Naive thymus-derived CD8-positive, alpha-beta T cell (primary cell): Measurements from ENCODE around the gene OSGEP. TPM values are rescaled to one million over a fixed set of nuclear protein-coding genes. Genes with fewer than 3 reads are reported as not detected.
"Not testable (repeated sequence)": the region's sequence is repeated elsewhere in the genome, so short reads cannot be mapped to it uniquely, and the experiment has no call there.

ENCODE experiments used
- ATAC-seq, 2 donors: fragments of 150-1000 bp; cut with Tn5 transposase in 1 of 2; sonication (Bioruptor Pico), chemical (Tn5 transposase) in 1 of 2; 1 replicate in 1 of 2; 2 replicates in 1 of 2; pipeline ENCODE4 v1.10.0; 2021; ENCODE audit warnings: mild to moderate bottlenecking in 2 of 2, moderate library complexity in 2 of 2
- POLR2A ChIA-PET: fragments of 350-600 bp; sonication (Branson Sonifier 250); formaldehyde crosslinking; loops from one replicate; lab custom pipeline; 2021; ENCODE audit warnings: antibody characterized with exemption; lab: Charles Lee
- DNase-seq, 10 donors: peaks; one replicate each; pipeline versions ENCODE4 v3.0.0 to v3.0.0-alpha.2; 2020 to 2022
- H3K27ac Mint-ChIP-seq, 10 donors: one replicate each; pipeline ENCODE4 v1.8.0; 2020 to 2022; ENCODE audit warnings: mild to moderate bottlenecking in 10 of 10, mixed read lengths in 10 of 10, moderate library complexity in 4 of 10, inconsistent platforms in 1 of 10
- H3K27me3 Mint-ChIP-seq, 5 donors: one replicate each; pipeline ENCODE4 v1.8.0; 2021 to 2022; ENCODE audit warnings: mixed read lengths in 5 of 5
- H3K36me3 Mint-ChIP-seq, 3 donors: one replicate each; pipeline ENCODE4 v1.8.0; 2020 to 2022; ENCODE audit warnings: mixed read lengths in 3 of 3, mild to moderate bottlenecking in 2 of 3, inconsistent platforms in 1 of 3
- H3K4me1 Mint-ChIP-seq, 4 donors: one replicate each; pipeline ENCODE4 v1.8.0; 2021 to 2022; ENCODE audit warnings: mixed read lengths in 4 of 4
- H3K4me3 Mint-ChIP-seq, 10 donors: one replicate each; pipeline ENCODE4 v1.8.0; 2020 to 2022; ENCODE audit warnings: mild to moderate bottlenecking in 10 of 10, mixed read lengths in 10 of 10, moderate library complexity in 6 of 10, inconsistent platforms in 1 of 10
- H3K9me3 Mint-ChIP-seq, 9 donors: one replicate each; pipeline ENCODE4 v1.8.0; 2020 to 2022; ENCODE audit warnings: mixed read lengths in 9 of 9, mild to moderate bottlenecking in 3 of 9, inconsistent platforms in 1 of 9, moderate library complexity in 1 of 9
- polyA plus RNA-seq, 3 donors: library from polyadenylated mRNA; unstranded; fragments of 300-500 nt; fragmentation: Illumina TruSeq; gene quantifications; one replicate each; pipeline ENCODE4 v1.2.3, GENCODE V29; 2021
- total RNA-seq, 8 experiments: library from RNA in 2 of 8; stranded (reverse) in 2 of 8; gene quantifications; one replicate each; pipeline ENCODE4 v1.2.3 and lab custom pipeline; 2021 to 2026

OSGEP gene
- total and polyA plus RNA-seq, 5 experiments from 2014 or later, result 38.8 to 89.2 (median 43.3) TPM

- H3K36me3 Mint-ChIP-seq, result peaks cover 0 to 14% (median 4%) of the 10 kb centered on the region in 3 donors
- H3K9me3 Mint-ChIP-seq, H3K27ac Mint-ChIP-seq, ATAC-seq, DNase-seq, POLR2A ChIA-PET, H3K27me3 Mint-ChIP-seq, H3K4me3 Mint-ChIP-seq: not testable (repeated sequence)
- peaks cover 22 to 33% (median 31%) of the 10 kb centered on the region in 4 donors for H3K4me1 Mint-ChIP-seq
These were observed 11.0 kb downstream of the OSGEP start for GRCh38 chr14:20443650-20444049.

DNA sequence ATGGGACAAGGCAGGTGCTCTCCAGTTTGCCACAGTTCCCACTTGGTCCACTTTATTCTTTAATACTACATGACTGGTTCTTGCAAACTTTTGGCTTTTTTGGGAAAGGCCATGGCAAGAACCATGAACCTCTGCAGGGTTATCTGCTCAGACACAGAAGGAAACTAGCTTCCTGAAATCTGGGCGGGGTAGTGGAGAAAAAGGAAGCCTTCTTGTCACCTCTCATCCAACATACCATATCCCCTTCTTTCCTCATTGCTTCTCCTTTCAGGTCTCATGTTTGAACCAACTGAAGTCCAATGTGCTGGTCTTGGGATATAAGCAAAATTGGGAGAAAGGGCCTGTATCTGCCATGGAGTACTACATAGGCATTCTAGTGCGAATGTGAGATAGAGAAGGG is 13.2 kb downstream of the OSGEP start:
- peaks cover 22 to 44% (median 31%) of the 10 kb centered on the region in 4 donors for H3K4me1 Mint-ChIP-seq
- H3K27me3 Mint-ChIP-seq, result no peaks in the 10 kb centered on the region
- DNase-seq (no peak), ATAC-seq (no peak)
- peak overlapping the region; percentile 88 to 98 (median 94) for H3K27ac Mint-ChIP-seq
- no peaks in the 10 kb centered on the region for H3K9me3 Mint-ChIP-seq
- peak overlapping the region in 8 of 10 donors; percentile 7 to 87 (median 76) for H3K4me3 Mint-ChIP-seq
- peaks cover 0 to under 1% (median 0%) of the 10 kb centered on the region in 3 donors for H3K36me3 Mint-ChIP-seq
- POLR2A ChIA-PET, result interaction anchor here (1.7 to 3.1 kb wide), 6 partner anchors 12 to 28 kb away, joined by 4 to 24 read pairs (median 16); partner anchors contain the start of genes APEX1, OSGEP, PIP4P1 and PNP

DNA sequence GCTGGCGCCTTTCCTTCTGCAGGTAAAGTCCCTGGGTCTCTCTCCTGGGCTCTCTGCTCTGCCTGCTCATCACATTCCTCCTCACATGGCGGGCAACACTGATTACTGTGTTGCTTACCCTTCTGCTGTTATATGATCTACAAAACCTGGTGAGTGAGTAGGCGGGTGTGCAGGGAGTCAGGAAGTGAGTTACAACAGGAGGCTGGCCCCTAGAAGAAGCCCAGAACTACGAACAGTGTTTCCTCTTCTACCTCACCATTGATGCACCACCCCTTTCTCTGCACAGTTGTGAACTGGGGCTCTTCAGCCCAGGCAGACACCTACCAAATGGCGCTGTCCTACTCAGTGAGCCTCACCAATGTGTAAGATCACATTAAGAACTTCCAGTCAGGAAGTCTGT is 13.7 kb downstream of the OSGEP start:
- Mint-ChIP-seq H3K4me1 (peaks cover 22 to 44% (median 31%) of the 10 kb centered on the region in 4 donors), H3K4me3 (peak overlapping the region; percentile 70 to 87 (median 82)), H3K9me3 (no peaks in the 10 kb centered on the region), H3K36me3 (no peaks in the 10 kb centered on the region), H3K27me3 (no peaks in the 10 kb centered on the region), H3K27ac (peak overlapping the region; percentile 88 to 98 (median 94))
- ATAC-seq, result peak; percentile 96 to 98
- peak in 9 of 10 donors; percentile 12 to 79 (median 47) for DNase-seq
- POLR2A ChIA-PET, result interaction anchor here (1.1 to 3.1 kb wide), 6 partner anchors 12 to 28 kb away, joined by 3 to 24 read pairs (median 16); partner anchors contain the start of genes APEX1, OSGEP, PIP4P1 and PNP

GRCh38 chr14:20440465-20440864 is 14.1 kb downstream of the OSGEP start:
- Mint-ChIP-seq H3K4me1 (peaks cover 22 to 44% (median 31%) of the 10 kb centered on the region in 4 donors), H3K9me3 (no peaks in the 10 kb centered on the region), H3K36me3 (no peaks in the 10 kb centered on the region), H3K27me3 (no peaks in the 10 kb centered on the region), H3K4me3 (peak overlapping the region; percentile 70 to 87 (median 82)), H3K27ac (peak overlapping the region; percentile 88 to 98 (median 94))
- ATAC-seq (no peak), DNase-seq (no peak)
- POLR2A ChIA-PET, result interaction anchor here (0.7 to 3.1 kb wide), 6 partner anchors 11 to 29 kb away, joined by 3 to 24 read pairs (median 16); partner anchors contain the start of genes APEX1, OSGEP, PIP4P1 and PNP

DNA sequence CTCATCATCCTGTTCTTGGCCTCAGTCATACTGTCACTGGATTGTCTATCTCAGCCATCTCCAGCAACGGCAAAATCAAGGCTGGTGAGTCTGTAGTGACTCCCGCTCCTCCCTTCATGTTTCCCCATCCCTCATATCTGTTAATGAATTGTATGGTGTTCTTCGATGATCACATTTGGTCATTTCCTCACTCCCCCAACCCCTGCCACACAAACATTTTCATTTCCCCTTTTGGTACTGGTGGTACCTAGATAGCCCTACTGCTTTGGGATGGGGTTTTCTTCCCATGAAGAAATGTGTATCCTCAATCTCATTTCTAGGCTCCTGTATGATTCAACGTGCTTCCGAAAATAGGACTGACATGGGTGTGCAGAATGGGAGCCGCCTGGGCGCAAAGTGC is 15.9 kb downstream of the OSGEP start:
- H3K36me3 Mint-ChIP-seq, result no peaks in the 10 kb centered on the region
- H3K27me3 Mint-ChIP-seq, result no peaks in the 10 kb centered on the region
- ATAC-seq, result no peak
- peak overlapping the region in 4 of 10 donors; percentile 5 to 73 (median 60) for H3K27ac Mint-ChIP-seq
- H3K4me1 Mint-ChIP-seq, result peaks cover 22 to 44% (median 31%) of the 10 kb centered on the region in 4 donors
- H3K4me3 Mint-ChIP-seq, result no peak overlapping the region
- H3K9me3 Mint-ChIP-seq, result no peaks in the 10 kb centered on the region
- DNase-seq, result no peak
- POLR2A ChIA-PET, result no interaction called here

DNA sequence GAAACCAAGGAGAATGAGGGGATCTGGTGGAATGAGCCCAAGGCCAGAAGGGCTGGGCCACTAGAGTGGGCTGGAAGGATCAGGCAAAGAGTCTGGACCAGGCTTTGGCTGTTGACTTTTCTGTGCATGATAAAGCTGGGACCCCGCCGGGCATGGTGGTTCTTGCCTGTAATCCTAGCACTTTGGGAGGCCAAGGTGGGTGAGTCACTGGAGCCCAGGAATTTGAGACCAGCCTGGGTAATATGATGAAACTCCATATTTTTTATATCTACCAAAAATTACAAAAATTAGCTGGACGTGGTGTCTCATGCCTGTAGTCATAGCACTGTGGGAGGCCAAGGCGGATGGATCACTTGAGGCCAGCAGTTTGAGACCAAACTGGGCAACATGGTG is 18.3 kb downstream of the OSGEP start:
- Mint-ChIP-seq H3K36me3 (no peaks in the 10 kb centered on the region), H3K27ac (peak overlapping the region in 2 of 10 donors; percentile 11 to 68), H3K27me3 (no peaks in the 10 kb centered on the region), H3K4me3 (no peak overlapping the region), H3K4me1 (peaks cover 15 to 36% (median 21%) of the 10 kb centered on the region in 4 donors), H3K9me3 (no peaks in the 10 kb centered on the region)
- ATAC-seq (no peak), DNase-seq (no peak)
- POLR2A ChIA-PET, result no interaction called here

DNA sequence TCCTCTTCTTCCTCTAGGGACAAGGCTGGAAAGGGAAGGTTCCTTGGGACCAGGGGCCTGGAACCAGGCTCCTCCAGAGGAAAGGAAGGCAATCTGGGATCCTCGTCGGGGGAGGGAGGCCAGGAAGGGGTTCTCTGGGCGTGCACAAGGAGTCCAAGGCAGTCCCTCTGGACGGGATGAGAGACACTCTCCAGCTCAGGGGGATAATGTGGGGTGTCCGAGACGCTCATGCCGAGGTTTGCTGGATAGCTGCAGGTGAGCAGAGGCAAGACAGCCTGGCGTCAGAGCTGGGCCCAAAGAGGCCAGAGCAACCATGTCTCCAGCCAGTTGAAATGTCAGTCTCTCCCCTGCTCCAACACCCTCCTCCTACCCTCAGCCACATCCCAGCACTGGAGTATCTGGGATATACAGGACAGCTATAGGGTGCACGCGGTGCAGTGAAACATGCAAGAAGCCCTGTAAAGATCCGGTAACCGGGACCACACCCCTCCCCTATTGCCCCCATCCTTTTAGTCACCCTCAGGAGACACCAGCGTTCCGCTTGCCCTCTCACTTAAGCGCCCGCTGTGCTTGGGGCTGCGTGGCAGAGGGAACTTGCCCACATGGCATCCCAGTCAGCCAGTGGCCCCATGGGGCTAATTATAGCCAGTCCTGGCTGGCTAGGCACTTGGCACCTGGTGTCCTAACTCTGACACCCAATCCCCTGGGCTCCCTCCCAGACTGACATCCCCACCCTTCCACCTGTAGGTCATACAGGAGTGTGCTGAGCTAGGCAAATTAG is 18.8 kb downstream of the OSGEP start, which contains the start of gene KLHL33:
Gene KLHL33 (minus strand): TSS at position 585 of the 781 bp plus-strand sequence. CDS start 355 bp downstream, at position 230.
- ATAC-seq (no peak), DNase-seq (no peak)
- no peaks in the 10 kb centered on the region for H3K9me3 Mint-ChIP-seq
- H3K4me1 Mint-ChIP-seq, result peaks cover 11 to 30% (median 16%) of the 10 kb centered on the region in 4 donors
- H3K27me3 Mint-ChIP-seq, result no peaks in the 10 kb centered on the region
- H3K36me3 Mint-ChIP-seq, result no peaks in the 10 kb centered on the region
- H3K4me3 Mint-ChIP-seq, result no peak within 1 kb of the TSS
- peak within 1 kb of the TSS in 3 of 10 donors; percentile 11 to 68 (median 56) for H3K27ac Mint-ChIP-seq
- POLR2A ChIA-PET, result no interaction called here

DNA sequence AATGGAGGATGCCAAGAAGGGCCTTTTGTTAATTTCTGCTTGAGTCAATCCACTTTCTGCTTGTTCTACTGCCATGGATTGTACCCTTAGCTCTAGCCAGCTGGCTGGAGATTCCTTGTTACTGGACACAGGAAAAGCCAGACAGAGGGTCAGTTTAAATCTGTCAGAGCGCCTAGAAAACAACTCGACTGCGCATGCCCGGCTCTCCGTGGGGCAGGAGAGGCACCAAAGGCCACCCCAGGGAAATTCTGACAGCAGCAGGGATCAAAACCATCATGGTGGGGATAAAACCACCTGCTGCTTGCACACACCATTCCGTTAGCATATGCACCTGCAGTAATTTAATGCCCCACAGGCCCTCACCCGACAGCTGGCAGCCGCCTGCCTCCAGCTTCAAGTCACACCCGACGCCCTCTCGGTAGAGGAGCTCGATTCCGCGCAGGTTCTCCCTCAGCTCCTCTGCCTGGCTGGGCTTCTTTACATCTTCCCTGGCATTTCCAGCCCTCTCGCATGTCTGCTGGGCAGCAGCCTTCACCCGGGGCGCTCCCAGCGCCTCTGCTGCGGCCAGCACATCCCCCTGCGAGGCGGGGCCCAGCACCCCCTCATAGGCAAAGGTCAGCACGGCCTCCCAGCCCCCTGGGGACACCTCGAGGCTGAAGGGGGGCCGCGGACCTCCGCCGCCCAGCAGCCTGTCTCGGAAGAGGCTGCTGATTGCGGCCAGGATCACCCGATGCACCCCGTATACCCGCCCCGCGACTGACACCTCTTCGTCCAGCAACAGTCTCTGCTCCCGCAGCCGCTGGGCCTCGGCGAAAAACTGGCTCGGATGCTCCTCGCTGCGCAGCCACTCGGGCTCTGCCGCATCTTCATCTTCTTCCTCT is 19.7 kb downstream of the OSGEP start:
- Mint-ChIP-seq H3K9me3 (no peaks in the 10 kb centered on the region), H3K4me3 (no peak overlapping the region), H3K36me3 (no peaks in the 10 kb centered on the region), H3K27ac (no peak overlapping the region), H3K4me1 (peaks cover 3 to 24% (median 14%) of the 10 kb centered on the region in 4 donors), H3K27me3 (no peaks in the 10 kb centered on the region)
- no peak for DNase-seq
- POLR2A ChIA-PET, result no interaction called here
- ATAC-seq, result no peak

DNA sequence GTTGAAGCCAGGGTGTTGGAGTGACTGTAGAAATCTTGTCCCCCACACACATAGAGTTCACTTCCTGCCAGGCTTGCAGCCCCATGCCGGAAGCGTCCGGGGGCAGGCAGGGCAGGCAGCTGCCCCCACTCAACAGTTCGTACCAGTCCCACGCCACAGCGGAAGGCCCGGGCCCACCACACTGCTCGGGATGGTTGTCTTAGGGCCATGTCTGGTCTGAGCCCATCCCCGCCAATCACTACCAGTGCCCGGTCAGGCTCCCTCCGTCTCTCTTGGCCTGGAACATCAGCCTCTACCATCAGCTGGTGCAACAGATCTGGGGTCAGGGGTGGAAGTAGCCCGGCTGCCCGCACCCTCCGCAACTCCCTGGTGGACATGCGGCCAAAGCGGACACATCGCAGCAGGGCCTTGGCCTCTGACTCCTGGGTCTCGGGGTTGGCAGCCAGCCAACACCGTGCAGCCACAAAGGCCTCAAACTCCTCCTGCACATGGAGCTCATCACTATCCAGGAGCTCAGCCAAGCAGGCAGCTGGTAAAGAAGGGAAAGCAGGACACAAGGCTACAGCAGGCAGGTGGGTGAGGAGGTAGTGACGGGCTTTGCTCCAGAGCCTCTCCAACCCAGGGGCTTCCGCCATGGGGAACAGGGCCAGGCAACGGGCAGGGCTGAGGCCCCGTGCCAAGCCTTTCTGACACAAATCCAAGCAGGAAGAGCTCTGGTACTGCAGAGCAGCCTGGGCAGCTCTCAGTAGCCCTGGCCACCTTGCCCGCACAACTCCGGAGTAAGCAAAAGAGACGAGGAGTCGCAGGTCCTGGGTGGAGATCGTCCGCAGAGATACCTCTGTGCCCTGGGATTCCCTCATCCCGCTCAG is 24.6 kb downstream of the OSGEP start:
- Mint-ChIP-seq H3K4me3 (peak overlapping the region; percentile 52 to 80 (median 68)), H3K9me3 (no peaks in the 10 kb centered on the region), H3K4me1 (peaks cover 22 to 46% (median 43%) of the 10 kb centered on the region in 4 donors), H3K36me3 (no peaks in the 10 kb centered on the region), H3K27me3 (no peaks in the 10 kb centered on the region), H3K27ac (peak overlapping the region; percentile 57 to 95 (median 91))
- POLR2A ChIA-PET, result interaction anchor here (1.0 to 3.7 kb wide), 7 partner anchors 9 to 86 kb away, joined by 3 to 23 read pairs (median 9); partner anchors contain the start of genes APEX1, OSGEP, PARP2 and PIP4P1
- DNase-seq (peak in 6 of 10 donors; percentile 18 to 65 (median 38)), ATAC-seq (peak; percentile 78 to 85)

GRCh38 chr14:20428802-20429201 is 25.8 kb downstream of the OSGEP start:
- ATAC-seq, result peak in 1 of 2 donors; percentile 14
- no peaks in the 10 kb centered on the region for H3K27me3 Mint-ChIP-seq
- no peaks in the 10 kb centered on the region for H3K9me3 Mint-ChIP-seq
- DNase-seq, result peak in 1 of 10 donors; percentile 58
- H3K4me1 Mint-ChIP-seq, result peaks cover 22 to 49% (median 44%) of the 10 kb centered on the region in 4 donors
- peak overlapping the region in 9 of 10 donors; percentile 53 to 82 (median 76) for H3K4me3 Mint-ChIP-seq
- H3K27ac Mint-ChIP-seq, result peak overlapping the region; percentile 77 to 95 (median 93)
- no peaks in the 10 kb centered on the region for H3K36me3 Mint-ChIP-seq
- POLR2A ChIA-PET, result interaction anchor here (1.0 to 3.7 kb wide), 6 partner anchors 12 to 86 kb away, joined by 3 to 23 read pairs (median 10); partner anchors contain the start of genes APEX1, OSGEP, PARP2 and PIP4P1

GRCh38 chr14:20428010-20428365 is 26.6 kb downstream of the OSGEP start:
- peak overlapping the region; percentile 45 to 80 (median 79) for H3K4me3 Mint-ChIP-seq

More at GRCh38 chr14:20428010-20428365, 26.6 kb downstream of the OSGEP start:
- peaks cover 24 to 50% (median 46%) of the 10 kb centered on the region in 4 donors for H3K4me1 Mint-ChIP-seq
- no peaks in the 10 kb centered on the region for H3K27me3 Mint-ChIP-seq
- H3K36me3 Mint-ChIP-seq, result no peaks in the 10 kb centered on the region
- no peaks in the 10 kb centered on the region for H3K9me3 Mint-ChIP-seq
- peak in 1 of 2 donors; percentile 16 for ATAC-seq
- peak overlapping the region; percentile 88 to 95 (median 93) for H3K27ac Mint-ChIP-seq
- DNase-seq, result no peak
- POLR2A ChIA-PET, result interaction anchor here (1.2 to 3.7 kb wide), 5 partner anchors 13 to 85 kb away, joined by 3 to 23 read pairs (median 12); partner anchors contain the start of genes APEX1, OSGEP, PARP2 and PIP4P1
